IMR-90 (cell line): Measurements from ENCODE around the gene MMP10.

Source experiments
- MAZ ChIP-seq: IDR thresholded peaks from 2 replicates; pipeline ENCODE4 v1.6.1; 2012; ENCODE audit warnings: low read depth, mild to moderate bottlenecking, low read length, improper control_type of control experiment, moderate library complexity, borderline replicate concordance
- POLR2A ChIP-seq: IDR thresholded peaks from 2 replicates; pipeline ENCODE4 v1.6.1; 2012; ENCODE audit warnings: mild to moderate bottlenecking, low read depth, low read length
- SMC3 ChIP-seq: fragments of 150-350 bp; IDR thresholded peaks from 2 replicates; pipeline ENCODE4 v1.6.1; 2016; ENCODE audit warnings: low read depth, mild to moderate bottlenecking, antibody characterized with exemption, low read length, moderate library complexity
- TF ChIP-seq, protein P1 (sequence below): conservative IDR thresholded peaks from 2 replicates; pipeline ENCODE4 v1.5.1; 2012; ENCODE audit warnings: mild to moderate bottlenecking, low read depth, low read length, improper control_type of control experiment
- TF ChIP-seq, protein P2 (sequence below): fragments of 150-350 bp; IDR thresholded peaks from 2 replicates; pipeline ENCODE4 v1.6.1; 2016; ENCODE audit warnings: low read depth, mild to moderate bottlenecking, low read length, moderate library complexity, borderline replicate concordance

DNA sequence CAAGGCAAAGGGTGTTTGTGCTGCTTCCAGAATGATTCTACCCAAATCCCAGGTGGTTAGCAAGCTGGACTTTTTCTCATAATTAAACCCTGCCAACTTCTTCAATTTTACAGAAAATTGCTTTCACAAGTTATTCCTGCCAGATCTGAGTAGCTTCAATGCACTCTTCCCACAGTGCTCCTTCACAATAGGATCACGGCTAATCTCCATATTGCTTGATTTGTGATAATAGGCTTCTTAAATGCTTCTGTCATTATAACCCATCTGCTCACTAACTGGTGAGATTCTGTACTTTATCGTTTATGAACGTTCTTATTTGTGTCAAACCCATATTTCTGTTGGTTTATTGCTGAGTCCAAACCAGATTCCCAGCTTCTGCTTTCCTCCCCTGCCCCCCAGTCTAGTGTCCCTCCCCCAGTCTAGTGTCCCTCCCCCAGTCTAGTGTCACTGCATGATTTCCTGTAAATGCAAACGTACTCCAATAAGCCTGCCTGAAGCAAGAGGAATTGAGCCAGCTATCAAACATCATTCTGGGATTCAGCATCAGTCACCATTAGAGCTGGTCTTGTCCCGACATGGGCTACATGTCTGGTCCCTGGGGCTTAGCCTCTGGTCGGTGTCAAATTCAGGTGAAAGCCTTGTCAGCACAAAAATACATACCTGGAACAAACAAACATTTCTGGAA lies 49.0 kb upstream of the MMP10 start:
- TF ChIP-seq, protein P1, sequence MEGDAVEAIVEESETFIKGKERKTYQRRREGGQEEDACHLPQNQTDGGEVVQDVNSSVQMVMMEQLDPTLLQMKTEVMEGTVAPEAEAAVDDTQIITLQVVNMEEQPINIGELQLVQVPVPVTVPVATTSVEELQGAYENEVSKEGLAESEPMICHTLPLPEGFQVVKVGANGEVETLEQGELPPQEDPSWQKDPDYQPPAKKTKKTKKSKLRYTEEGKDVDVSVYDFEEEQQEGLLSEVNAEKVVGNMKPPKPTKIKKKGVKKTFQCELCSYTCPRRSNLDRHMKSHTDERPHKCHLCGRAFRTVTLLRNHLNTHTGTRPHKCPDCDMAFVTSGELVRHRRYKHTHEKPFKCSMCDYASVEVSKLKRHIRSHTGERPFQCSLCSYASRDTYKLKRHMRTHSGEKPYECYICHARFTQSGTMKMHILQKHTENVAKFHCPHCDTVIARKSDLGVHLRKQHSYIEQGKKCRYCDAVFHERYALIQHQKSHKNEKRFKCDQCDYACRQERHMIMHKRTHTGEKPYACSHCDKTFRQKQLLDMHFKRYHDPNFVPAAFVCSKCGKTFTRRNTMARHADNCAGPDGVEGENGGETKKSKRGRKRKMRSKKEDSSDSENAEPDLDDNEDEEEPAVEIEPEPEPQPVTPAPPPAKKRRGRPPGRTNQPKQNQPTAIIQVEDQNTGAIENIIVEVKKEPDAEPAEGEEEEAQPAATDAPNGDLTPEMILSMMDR: no peak
- TF ChIP-seq SMC3 (no peak), MAZ (no peak), POLR2A (no peak)
- TF ChIP-seq, protein P2, sequence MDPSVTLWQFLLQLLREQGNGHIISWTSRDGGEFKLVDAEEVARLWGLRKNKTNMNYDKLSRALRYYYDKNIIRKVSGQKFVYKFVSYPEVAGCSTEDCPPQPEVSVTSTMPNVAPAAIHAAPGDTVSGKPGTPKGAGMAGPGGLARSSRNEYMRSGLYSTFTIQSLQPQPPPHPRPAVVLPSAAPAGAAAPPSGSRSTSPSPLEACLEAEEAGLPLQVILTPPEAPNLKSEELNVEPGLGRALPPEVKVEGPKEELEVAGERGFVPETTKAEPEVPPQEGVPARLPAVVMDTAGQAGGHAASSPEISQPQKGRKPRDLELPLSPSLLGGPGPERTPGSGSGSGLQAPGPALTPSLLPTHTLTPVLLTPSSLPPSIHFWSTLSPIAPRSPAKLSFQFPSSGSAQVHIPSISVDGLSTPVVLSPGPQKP: no peak
